NCI-H187 treated with DMSO at 0.1 percent for 48 hours (cell line): Measurements from ENCODE around the gene RNF152.

Source experiments
- DNase-seq: peaks from one replicate; lab custom pipeline; 2025; lab: John Stamatoyannopoulos, UW

Gene RNF152

GRCh38 chr18:61892683-61893308 is at the start of gene RNF152:
Gene RNF152 (minus strand): TSS chr18:61893007. CDS start chr18:61816463, 76,544 bp downstream.
- DNase-seq: no peak

- DNase-seq: no peak
These were observed 49.2 kb upstream of the RNF152 start for GRCh38 chr18:61941948-61942471.

- no peak for DNase-seq
These were observed 46.4 kb upstream of the RNF152 start for GRCh38 chr18:61939046-61939674.

- DNase-seq: no peak
These were observed 42.6 kb upstream of the RNF152 start for GRCh38 chr18:61935362-61935761.

- DNase-seq: no peak
These were observed 39.0 kb upstream of the RNF152 start for GRCh38 chr18:61931654-61932379.

GRCh38 chr18:61929881-61930640 is 37.3 kb upstream of the RNF152 start:
- DNase-seq: no peak

- DNase-seq: no peak
These were observed 33.7 kb upstream of the RNF152 start for GRCh38 chr18:61926532-61926931.

- DNase-seq: no peak
These were observed 31.7 kb upstream of the RNF152 start for GRCh38 chr18:61924550-61924949.

GRCh38 chr18:61922435-61922834 is 29.6 kb upstream of the RNF152 start:
- no peak for DNase-seq

GRCh38 chr18:61921621-61922235 is 28.9 kb upstream of the RNF152 start:
- no peak for DNase-seq

GRCh38 chr18:61917818-61918217 is 25.0 kb upstream of the RNF152 start:
- DNase-seq: no peak

- no peak for DNase-seq
These were observed 19.7 kb upstream of the RNF152 start for GRCh38 chr18:61912476-61912875.

GRCh38 chr18:61910101-61910500 is 17.3 kb upstream of the RNF152 start:
- no peak for DNase-seq

- no peak for DNase-seq
These were observed 15.9 kb upstream of the RNF152 start for GRCh38 chr18:61908661-61909060.

GRCh38 chr18:61901323-61901986 is 8.6 kb upstream of the RNF152 start:
- no peak for DNase-seq

- no peak for DNase-seq
These were observed 7.9 kb upstream of the RNF152 start for GRCh38 chr18:61900504-61901281.

- no peak for DNase-seq
These were observed 5.9 kb upstream of the RNF152 start for GRCh38 chr18:61898640-61899101.

- no peak for DNase-seq
These were observed 4.0 kb upstream of the RNF152 start for GRCh38 chr18:61896757-61897156.

- DNase-seq: no peak
These were observed 3.3 kb upstream of the RNF152 start for GRCh38 chr18:61896118-61896517.
